Left hindlimb (tissue), 1 donor: ENCODE measurements around the gene TMEM52.
"Not testable (repeated sequence)": the region's sequence is repeated elsewhere in the genome, so short reads cannot be mapped to it uniquely, and the experiment has no call there.

Experiments
- DNase-seq: peaks from one replicate; pipeline ENCODE4 v3.0.0-alpha.2; 2018

TMEM52 gene

DNA sequence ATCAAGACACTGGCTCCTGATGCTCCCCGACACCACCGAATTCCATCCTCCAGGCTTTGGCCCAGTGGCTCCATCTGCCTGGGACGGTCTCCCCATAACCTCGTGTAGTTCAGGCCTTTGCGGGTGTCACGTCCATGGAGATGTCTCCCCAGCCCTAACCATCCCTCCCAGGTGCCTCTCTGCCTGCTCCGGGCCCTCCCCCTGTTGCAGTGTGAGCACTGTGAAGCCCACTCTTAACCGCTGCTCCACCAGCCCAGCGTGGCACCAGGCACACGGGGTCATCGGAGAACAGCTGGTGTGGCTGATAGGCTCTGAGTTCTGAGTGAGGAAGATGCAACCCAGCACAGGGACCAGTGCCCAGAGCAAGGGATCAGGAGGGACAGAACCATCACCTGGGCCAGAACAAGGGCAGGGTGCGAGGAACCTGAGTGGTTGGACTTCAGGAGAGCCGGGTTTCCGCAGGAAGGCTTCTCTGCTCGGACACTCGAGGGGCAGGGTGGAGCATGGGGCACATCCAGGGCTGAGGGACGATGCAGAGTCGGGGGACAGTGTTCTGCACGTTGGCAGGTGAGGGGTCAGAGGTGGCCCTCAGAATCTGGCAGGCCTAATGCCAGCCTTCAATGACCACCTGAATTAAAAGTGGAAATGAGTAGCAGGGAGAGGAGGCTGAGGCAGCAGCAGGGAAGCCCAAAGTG lies 25.6 kb downstream of the TMEM52 start:
- DNase-seq: no peak

DNA sequence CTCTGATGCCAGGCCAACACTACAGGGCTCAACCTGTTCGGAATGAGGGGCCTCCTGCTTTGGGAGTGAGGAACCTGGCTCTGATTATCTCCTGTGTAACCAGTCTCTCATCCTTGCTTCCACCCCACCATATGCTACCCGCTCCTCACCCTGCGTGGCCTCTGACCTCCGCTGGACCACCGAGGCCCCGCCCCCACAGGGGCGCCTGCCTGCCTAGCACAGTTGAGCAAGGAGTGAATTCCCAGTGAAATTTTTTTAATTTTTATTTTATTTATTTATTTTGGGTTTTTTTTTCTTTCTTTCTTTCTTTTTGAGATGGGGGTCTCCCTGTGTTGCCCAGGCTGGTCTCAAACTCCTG lies 26.3 kb downstream of the TMEM52 start:
- DNase-seq: no peak

DNA sequence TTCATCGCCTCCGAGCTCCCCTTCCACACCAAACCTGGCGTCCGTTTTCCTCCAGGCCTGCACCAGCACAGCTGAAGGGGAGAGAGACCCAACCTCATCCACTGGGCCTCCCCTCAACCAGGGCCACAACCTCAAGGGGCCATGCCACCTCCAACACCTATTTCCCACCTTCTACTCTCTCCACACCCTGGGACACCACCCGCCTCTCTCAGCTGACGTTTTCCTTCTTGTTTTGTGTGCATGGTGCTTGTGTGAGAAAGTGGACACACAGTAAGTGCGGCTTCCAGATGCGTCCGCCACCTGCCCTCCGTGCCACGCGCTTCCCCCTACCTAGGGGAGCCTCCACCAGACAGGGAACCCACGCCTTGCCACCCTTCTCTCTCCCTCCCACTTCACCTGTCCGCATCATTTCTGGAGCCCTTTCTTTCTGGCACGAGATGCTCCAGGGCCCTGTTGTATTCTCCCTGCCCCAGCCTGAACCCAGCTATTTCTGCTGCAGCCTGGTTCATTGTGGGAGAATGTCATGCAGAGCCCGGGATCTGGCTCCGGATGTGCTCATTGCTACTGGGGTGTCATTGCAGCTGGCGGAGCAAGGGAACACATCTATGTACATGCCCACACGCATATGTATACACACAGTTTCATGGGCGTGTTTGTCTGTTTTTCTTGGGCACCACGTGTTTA lies 26.9 kb downstream of the TMEM52 start:
- no peak for DNase-seq

DNA sequence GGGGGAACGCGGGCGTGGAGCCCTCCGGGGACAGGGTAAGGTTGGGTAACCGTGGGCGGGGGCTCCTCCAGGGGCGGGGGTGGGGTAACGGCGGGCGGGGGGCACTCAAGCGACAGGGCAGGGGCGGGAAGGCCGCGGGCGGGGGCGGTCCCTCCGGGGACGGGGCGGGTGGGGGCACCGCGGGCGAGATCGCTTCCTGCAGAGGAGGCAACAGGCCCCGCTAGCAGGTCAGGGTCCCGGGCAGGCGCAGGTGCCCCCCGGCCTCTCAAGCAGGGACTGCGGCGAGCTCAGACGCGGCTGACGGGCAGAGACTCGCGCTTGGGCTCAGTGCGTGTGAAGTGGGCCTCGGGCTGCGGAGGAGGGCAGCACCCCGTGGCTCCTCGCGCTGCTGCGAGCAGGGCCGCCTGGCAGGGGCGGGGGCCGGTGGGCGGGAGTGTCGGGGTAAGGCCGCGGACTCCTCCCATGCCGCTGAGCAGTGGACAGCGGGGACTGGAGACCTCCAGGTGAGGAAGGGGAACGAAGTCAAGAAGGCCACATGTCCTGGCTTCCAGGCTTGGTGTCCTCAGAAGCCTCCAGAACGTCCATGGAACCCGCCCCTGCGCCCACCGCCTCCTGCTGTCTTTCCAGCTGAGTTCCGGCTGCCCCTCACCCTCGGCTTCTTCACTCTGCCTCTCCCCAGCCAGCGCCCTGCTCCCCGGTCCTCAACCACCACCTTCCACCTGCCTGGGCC lies 27.6 kb downstream of the TMEM52 start:
- DNase-seq: peak; percentile 91

DNA sequence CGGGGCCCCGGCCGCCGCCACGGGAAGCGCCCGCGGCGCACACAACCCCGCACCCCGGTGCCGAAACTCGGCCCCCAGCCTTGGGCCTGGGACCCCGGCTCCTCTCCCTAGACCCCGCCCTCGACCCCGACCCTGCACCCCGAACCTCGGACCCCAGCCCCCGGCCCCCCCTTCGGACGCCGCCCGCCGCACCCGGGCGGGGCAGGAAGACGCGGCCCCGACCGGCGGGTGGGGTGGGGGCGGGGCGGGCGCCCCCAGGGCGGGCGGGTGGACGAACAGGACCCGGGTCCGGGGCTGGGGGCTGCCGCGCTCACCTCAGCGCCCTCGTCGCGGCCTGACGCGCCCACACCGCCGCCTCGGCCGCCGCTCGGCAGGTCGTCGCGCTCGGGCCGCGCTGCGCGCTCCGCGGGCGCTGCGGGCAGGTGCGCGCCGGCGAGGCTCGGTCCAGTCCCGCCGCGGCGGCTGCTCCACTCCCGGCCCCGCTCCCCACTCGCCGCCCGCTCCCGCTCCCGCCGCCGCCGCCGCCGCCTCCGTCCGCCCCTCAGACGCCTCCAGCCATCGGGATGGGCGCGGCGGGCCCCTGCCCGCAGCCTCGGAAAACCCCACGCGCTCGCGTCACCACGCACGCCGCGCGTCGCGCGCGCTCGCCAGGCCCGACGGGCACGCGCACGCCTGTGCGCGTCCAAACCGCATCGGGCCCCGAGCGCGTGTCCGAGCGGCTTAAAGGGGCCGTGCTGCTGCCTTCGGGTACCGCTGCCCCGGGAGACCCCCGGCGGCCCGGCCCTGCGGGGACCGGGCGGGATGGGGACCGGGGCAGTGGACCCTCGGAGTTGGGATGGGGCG lies 28.4 kb downstream of the TMEM52 start, which contains the start of gene GNB1:
TSS of gene GNB1 (minus strand) at position 582 of the 843 bp plus-strand sequence. CDS start 65,634 bp downstream, outside the sequence.
- DNase-seq: peak; percentile 93

DNA sequence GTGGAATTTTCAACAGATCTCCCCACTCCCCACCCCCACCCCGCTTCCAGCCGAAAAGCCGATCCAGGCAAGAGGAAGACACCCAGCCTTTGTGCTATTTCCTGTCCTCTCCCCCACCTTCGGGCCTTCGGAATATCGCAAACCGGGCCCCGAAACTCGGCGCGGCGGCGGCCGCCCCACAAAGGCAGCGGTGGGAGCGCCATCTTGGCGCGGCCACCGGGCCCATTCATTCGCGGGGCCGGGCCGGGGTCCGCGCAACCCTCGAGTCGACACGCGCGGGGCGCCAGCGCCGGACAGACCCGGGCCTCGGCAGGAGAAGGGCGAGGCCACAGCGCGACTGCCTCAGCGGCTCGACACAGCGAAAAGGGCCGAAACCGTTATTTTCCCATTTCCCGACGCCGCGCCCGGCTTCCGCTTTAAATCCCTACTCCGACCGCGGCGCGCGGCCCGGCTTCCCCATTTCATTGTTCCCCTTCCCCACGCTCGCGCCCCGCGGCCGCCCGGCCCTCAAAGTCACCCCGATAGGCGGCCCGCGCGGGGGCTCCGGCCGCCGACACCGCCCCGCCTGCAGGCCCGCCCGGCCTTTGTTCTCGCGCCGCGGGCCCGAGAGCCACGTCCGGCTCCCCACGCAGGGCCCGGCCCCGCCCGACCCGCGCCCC lies 29.1 kb downstream of the TMEM52 start:
- DNase-seq: no peak

DNA sequence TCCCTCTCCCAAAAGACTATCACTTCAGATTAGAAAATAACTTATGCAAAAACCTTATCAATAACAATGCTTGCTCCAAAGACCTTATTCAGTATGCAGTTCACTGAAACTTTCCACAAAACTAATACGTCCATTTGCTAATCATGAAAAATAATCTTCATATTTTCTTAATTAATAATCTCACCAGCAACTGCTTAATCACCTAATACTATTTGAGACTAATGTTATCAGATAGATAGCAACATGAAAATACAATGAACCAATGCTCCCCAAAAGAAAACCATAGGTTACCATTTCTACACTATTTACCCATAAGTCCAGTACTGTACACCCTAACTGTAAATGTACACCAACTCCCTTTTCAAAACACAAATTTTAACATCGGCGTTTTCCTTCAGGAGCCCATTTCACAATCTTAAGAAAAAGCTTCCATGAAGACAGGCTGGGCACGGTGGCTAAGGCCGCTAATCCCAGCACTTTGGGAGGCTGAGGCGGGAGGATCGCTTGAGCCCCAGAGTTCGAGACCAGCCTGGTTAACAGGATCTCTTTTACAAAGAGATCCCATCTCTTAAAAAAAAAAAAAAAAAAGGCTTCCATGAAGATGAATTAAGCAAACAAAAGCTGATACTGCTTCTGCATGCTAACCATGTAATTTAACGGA lies 29.9 kb downstream of the TMEM52 start:
- no peak for DNase-seq

DNA sequence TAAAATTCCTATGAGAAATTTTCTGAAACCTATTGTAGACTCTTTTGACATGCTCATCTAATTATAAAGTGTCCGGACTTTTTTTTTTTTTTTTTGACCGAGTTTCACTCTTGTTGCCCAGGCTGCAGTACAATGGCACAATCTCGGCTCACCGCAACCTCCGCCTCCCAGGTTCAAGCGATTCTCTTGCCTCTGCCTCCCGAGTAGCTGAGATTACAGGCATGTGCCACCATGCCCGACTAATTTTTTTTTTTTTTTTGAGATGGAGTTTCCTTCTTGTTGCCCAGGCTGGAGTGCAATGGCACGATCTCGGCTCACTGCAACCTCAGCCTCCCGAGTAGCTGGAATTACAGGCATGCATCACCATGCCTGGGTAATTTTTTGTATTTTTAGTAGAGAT lies 35.2 kb downstream of the TMEM52 start:
- DNase-seq: not testable (repeated sequence)

DNA sequence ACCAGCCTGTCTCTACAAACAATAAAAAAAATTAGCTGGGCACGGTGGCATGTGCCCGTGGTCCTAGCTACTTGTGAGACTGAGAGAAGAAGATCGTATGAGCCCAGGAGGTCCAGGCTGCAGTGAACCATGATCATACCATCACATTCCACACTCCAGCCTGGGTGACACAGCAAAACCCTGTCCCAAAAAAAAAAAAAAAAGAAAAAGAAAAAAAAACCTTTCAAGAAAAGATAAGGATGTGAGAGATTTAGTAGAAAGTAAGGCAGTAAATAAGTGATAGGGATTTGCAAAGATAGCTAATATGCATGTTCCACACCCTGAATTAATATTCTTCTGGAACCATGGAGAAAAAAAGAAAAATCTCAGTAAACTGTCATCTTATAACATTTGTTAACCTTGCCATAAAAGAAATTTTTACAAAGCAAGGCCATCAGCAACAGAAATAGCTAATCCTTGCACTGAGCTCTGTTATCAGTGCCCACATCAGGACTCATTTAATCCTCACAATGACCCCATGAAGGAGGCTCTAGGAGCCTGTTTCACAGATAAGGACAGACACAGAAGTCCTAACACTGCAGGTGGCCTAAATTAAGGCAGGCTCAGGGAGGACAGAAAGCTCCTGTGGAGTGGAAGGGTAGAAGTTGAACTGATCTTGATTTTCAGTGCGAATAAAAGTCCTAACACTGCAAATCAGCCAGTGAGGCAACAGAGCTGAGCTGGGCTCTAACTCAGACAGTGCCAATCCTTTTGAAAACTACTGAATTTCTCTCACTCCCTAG lies 35.8 kb downstream of the TMEM52 start:
- no peak for DNase-seq

DNA sequence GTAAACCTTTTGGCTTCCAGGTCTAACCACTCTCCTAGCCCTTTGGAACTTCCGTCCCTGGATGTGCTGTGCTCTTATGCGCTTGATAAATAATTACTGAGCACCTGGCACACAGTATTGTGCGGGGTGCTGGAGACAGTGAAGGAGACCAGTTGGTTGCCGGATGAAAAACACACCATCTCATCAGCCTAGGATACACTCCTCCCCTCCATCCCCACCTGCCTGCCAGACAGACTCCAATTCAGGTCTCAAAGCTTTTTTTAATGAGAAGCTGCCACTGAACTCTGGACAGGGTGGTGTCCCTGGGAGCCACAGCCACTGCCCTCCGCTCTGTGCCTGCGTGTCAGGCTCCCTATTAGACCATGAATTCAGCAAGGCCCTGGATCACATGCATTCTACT lies 37.4 kb downstream of the TMEM52 start:
- no peak for DNase-seq

DNA sequence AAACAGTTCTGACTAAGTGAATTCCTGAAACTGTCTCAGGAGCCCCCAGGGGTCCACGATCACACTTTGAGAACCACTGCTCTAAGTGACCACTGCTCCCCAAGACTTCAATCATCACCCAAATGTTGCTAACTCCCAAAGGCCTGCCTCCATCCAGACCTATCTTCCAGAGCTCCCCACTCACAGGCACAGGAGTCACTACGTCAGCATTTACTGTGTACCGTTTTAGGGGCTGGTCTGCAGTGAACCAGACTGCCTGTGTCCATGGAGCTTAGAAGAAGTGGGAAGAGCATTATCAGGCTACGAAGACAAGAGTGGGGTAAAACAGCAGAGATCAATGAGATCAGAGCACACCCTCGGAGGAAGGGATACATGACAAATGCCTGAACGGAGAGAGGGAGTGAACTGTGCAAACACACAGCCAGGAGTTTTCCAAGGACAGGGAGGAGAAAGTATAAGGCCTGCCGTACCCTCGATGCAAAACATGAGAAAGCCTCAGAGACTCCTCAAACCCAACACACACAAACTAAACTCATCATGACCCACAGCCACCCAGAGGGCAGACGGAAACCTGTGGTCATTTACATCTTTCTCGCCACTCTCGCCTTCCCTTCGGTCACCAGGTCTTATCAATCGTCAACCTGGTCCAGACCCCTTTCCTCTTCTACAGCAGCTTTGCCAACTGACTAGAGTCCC lies 38.3 kb downstream of the TMEM52 start:
- no peak for DNase-seq

DNA sequence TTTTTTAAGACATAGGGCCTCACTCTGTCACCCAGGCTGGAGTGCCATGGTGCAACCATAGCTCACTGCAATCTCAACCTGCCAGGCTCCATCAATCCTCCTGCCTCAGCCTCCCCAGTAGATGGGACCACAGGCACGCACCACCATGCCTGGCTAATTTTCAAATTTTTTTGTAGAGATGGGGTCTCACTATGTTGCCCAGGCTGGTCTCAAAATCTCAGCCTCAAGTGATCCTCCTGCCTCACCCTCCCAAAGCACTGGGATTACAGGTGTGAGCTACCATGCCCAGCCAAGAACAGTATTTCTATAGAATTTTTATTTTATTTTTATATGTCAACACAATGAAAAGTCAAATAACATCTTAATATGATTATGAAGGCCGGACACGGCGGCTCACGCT lies 39.1 kb downstream of the TMEM52 start:
- no peak for DNase-seq

DNA sequence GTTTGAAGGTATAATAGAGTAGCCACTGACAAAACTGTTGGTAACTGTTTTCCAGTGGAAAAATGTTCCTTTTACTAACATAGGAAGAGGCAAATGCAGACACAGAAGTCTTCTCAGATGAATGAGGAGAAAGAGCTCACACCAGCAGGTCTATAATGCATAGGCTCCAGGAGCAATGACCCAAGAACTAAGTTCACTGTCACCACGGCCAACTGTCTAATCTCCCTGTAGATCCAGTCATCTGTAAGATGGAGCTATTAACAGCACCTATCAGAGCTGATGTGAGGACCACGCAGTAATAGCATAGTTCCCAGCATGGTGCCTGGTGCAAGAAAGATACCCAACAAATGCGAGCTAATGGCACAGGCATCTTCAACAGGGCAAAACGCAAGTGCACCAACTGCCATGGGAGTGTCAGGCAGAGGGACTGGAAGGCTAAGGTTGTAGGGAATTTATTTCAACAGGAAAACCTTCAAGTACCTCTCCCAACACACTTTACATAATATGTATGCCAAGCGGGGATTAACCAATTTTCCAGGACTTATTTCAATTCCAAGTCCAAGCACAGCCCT lies 41.1 kb downstream of the TMEM52 start:
- DNase-seq: no peak

DNA sequence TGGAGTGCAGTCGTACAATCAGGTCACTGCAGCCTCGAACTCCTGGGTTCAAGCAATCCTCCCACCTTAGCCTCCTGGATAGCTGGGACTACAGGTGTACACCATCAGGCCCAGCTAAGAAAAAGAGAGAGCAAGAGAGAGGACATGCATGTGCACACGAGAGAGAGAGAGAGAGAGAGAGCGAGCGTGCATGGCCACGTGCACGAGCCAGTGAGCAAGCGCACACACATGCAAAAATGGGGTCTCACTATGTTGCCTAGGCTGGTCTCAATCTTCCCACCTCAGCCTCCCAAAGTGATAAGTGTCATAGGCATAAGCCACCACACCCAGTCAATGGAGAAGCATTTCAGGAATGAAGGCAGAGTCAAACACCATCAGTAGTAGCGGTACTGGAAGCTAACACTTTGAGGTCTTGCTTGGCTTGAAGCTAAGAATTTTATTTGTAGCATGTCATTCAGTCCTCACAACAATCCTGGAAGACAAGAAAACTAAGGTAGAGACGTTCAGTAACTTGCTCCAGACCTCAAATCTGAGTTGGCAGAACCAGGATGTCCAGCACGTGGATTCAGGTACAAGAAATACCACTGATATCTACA lies 42.6 kb downstream of the TMEM52 start:
- no peak for DNase-seq

DNA sequence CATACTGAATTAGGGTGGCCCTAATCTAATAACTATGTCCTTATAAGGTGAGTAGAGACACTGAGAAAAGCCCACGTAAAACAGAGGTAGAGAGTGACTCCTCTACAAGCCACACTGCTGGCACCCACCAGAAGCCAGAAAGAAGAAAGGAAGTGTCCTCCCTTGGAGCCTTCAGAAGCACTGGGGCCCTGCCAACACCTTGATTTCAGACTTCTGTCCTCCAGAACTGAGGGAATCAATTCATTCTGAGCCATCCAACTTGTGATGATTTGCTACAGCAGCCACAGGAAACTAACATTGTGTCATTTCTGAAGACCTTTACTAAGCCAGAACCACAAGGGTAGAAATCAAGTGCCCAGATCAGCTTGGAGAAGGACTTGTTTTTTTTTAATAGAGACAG lies 43.1 kb downstream of the TMEM52 start:
- no peak for DNase-seq

DNA sequence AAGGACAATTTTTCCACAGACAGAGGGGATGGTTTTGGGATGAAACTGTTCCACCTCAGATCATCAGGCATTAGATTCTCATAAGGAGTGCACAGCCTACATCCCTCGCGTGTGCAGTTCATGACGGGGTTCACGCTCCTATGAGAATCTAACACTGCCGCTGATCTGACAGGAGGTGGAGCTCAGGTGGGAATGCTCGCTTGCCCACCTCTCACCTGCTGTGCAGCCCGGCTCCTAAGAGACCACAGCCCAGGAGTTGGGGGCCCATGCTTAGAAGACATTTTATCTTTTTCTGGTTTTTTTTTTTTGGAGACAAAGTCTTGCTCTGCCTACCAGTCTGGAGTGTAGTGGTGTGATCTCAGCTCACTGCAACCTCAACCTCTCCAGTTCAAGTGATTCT lies 44.2 kb downstream of the TMEM52 start:
- no peak for DNase-seq

DNA sequence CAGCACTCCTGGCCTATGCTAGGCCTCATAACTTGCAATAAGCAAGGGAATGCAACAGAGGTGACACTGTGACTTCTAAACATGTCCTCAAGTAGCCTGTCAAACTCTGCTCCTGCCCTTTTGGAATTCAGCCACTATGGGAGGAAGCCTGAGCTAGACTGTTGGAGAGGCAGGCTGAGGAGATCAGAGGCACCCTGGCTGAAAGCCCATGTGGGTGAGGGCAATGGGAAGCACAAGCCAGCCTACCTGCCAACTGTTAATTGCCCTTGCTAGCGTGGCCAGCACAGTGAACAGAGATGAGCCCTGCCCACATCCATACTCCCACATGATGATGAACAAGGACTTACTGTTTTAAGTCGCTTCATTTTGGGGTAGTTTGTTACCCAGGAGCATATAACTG lies 45.9 kb downstream of the TMEM52 start:
- no peak for DNase-seq

DNA sequence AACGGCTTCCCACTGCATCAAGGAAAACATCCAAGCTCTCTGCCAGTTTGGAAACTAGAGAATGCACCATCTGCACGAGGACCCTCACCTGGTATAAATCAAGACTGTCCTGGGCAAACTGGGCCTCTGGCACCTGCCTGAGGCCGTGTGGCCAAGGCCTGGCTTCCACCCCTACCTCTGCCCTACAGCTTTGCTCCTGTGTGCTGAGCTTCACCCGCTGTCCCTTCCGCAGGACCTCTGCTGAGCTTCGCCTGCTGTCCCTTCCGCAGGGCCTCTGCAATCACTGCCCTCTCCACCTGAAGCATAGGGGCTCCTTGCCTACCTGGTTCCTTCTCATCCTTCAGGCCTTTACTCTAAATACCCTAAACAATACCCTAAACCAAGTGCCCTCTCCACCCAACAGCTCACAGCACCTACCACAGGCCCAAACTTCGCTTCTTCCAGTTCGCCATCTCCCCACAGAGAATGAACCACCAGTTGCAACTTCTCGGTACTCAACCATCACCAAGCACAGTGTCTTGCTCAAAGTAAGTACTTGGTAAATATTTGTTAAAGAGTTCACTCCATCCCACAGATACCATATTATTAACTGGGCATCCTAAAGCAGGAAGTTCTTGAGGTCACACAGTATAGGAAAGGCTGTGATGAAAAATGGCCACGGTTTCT lies 46.6 kb downstream of the TMEM52 start:
- DNase-seq: no peak

DNA sequence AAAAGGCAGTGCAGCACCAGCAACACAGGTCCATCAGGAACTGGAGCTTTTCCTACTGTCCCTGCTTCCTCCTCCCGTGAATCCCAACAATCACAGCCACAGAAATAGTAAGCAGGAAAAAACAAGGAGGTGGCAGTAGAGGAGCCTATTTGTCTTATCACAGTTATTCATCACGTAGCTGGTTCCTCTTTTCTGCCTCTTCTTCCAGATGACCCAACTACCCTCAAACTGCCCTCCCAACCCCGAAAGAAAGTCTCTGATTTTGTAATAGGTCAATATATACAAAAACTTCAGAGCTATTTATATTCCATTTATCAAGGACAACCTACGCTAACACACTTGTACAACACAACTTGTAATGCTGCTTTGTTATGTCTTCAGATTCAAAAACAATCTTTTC lies 49.6 kb downstream of the TMEM52 start:
- no peak for DNase-seq
